Stimulated activated CD4-positive, alpha-beta T cell treated with anti-CD3 and anti-CD28 coated beads, Interleukin-15, amount 100 ng/mL, for 1 hour (primary cell): ENCODE results near the gene NEUROG3.
"Not testable (repeated sequence)": the region's sequence is repeated elsewhere in the genome, so short reads cannot be mapped to it uniquely, and the experiment has no call there.

ENCODE experiments used
- DNase-seq, 2 donors: peaks; one replicate each; pipeline ENCODE4 v3.0.0-alpha.2; 2020; ENCODE audit warnings: low read depth in 1 of 2, low spot score in 1 of 2

The NEUROG3 gene

DNA sequence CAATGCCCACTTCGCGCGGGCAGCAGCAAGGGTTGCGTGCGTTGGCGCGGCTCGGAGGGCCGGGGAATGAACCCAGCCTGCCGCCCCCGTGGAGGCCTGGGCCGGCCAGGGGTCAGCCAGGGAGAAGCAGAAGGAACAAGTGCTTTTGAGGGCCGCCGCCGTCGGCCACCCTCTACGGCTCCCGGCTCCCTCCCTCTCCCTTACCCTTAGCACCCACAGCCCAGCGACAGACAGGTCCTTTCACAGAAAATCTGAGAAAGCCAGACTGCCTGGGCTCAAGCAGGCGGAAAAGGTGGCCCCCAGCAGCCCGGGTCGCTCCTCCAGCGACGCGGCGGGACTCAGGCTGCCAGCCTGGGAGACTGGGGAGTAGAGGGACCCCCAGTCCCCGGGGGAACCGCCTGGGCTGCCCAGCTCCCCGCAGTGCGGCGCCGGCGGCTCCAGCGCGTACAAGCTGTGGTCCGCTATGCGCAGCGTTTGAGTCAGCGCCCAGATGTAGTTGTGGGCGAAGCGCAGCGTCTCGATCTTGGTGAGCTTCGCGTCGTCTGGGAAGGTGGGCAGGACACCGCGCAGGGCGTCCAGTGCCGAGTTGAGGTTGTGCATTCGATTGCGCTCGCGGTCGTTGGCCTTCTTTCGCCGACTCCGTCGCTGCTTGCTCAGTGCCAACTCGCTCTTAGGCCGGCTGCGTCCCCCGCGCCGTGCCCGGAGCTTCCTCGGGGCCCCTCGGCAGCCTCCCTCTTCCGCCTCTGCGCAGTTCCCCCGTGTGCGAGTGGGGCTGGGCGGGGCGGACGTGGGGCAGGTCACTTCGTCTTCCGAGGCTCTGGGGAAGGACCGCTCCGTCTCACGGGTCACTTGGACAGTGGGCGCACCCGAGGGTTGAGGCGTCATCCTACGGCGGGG lies 815 bp downstream of the NEUROG3 start:
- no peak for DNase-seq

DNA sequence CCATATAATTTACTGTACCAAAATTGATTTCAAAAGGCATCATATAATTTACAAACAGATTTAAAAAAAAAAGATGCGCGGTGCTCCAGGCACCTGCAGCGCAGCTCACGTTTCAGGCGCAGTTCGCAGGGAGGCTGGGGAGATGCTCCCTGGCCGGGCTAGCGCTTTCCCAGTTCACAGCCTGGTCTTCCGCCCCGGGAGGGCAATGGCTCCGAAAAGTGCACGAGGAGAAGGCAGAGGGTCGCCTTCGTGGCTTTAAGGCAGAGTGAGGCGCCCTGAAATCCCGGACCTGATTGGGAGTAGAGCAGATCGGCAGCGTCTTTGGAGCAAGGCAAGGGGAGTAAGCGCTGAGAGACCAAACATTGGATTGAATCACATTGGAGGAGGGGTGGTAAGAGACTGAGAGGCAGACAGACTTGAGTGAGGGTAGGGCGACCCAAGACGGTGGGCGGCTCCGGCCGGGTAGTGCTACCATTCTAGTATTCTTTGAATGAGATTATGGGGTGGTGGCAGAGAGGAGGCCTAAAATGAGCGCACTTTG lies 1.5 kb downstream of the NEUROG3 start:
- DNase-seq: no peak

DNA sequence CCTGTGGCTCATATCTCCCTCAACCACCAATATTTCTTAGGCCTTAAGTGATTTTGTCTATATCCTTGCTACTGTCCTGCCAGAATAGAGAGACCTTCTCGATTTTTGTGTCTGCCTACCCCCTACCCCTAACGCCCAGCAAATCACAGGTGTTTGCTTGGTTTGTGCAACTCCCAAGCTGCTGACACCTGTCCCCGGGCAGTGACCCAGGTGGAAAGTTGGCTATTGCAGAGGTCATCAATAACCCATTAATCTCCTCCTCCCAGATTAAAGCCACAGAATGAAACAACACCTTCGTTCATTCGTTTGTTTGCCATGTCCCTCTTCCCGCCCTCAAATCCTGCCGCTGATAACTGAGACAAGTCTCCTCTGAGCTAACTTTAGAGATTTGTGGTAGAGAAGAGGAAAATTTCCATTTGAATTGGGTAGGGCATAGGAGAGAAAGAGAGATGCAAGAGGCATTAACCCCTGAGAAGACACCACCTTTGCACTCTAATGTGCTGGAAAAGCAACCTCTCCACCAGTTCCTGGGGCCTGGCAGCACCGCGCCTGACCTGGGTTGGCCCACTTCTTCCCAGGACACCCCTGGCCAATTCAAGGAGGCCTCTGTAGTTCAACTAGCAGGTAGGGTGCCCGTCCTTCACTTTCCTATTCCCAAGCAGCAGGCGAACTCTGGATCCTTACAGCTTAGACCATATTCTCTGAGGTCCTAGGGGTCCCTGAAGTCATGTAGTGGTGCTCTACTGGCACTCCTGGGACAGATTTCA lies 3.0 kb downstream of the NEUROG3 start:
- DNase-seq: no peak

DNA sequence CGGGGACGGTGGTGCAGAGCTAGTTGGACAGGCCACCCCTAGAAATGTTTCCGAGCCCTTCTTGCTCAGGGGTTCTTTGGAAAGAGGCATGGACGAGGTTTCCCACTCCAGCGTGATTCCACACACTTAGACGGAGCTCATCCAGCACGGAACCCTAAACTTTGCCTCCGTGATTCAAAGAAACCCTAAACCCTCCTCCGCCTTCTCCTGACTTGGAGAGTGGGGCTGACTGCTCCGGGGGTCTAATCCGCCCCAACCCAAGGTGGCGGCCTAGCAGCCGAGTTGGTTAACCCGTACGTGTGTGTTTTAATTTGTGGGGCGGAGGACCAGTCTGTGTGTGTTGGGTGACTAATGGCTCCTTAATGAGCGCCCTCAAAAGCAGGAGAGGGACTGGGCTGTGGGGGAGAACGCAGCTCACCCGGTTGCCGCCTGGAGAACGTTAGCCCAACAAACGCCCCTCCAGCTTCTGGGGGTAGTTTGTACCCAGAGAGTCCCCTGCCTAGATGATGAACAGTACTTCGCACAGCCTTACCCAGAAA lies 3.8 kb downstream of the NEUROG3 start:
- no peak for DNase-seq

DNA sequence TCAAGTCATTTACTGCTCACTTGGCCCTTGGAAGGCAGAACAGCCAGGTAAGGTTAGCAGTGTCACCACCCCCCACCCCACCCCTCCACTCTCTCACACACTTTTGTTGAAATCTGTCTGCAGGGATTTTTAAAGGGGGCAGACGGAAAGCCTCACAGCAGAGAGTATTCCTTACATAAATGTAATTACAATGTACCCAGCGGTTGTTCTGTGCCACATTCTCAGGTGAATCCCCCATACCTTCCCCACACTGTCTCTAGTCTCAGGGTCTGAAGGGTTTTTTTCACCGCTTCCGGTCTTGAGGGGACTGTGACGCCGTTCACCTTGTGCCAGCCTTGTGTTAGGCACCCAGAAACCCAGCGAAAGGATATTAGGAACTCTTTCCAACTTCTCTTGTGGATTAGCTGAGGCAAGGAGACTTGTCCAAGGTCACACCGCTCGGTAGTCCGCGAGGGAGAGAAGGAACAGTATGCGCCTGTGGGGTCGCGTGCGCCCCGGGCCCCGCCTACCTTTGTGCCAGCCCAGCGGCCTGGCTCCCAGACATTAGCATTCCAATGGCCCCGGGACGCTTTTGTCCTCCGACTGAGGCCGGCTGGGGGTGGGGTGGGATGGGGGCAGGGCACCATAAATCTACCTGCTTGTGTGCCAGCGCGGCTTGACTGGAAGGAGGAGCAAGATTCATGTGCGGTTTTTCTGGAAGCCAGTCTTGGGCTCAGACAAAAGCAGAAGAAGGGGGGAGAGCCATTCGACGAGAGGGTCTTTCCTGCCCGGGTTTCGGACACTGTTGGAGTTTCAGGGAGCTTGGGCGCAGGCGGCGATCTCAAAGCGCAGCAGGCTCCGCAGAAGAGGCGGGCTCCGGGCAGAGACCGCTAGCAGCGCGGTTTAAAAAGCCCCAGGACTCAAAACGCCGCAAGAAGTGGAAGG lies 4.5 kb downstream of the NEUROG3 start:
- no peak for DNase-seq

DNA sequence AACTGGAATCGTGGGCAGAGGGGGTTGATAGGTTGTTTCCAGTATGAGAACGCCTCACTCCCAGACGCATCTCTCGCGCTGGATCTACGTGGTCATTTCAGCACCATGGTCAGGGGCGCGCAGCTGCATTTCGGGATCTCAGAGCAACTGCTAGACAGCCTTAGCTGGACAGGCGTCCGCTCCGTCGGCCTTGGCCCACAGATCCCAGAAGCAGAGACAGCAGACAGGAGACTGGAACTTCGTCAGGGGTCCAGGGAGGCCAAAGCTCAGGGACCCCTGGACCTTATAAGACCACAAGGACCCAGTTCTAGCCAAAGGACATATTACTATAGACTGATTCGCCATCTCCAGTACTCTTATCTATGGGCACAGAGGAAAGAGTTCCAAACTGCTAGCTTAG lies 5.3 kb downstream of the NEUROG3 start:
- DNase-seq: no peak

DNA sequence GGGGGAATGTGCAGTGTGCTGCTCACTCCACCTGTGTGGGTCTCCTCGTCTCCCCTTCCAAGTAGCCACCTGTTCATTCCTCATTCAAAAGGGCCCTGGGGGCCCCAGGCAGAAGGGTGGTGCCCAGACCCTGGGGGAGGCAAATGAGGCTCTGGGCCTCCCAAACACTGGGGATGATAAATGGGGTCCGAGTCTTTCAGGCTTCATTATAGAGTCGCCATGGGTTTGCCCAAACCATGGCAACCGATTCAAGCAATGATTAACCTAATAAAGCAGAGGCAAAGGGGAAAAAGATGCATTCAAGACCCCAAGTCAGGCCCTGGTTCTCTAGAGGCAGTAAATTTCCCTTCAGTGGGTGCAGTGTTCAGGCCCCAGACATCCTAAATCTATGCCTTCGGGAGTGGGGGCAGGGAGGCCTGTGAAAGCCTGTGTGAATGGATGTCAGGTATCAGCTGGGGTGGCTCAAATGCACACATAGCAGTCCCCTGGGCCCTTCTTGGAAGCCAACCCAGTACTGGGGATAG lies 10.4 kb downstream of the NEUROG3 start:
- DNase-seq: no peak

DNA sequence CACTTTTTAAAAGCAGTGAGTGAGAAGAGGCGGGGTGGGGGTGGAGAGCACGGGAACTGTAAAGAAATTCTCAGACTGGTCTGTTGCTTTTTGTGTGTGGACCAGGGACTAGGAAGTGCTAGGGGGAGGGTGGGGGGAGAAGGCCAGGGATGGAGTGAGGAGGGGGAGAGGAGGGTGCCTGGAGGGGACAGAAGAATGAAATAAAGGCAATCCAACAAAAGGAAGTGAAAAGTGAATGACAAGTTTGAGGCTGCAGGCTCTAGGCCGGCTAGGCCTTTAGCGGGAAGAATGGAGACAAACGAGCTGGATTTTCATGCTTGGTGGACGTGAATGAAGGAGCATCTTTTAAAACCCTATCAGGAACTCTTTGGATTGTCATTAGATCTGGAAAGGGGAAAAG lies 13.7 kb downstream of the NEUROG3 start:
- DNase-seq: no peak

DNA sequence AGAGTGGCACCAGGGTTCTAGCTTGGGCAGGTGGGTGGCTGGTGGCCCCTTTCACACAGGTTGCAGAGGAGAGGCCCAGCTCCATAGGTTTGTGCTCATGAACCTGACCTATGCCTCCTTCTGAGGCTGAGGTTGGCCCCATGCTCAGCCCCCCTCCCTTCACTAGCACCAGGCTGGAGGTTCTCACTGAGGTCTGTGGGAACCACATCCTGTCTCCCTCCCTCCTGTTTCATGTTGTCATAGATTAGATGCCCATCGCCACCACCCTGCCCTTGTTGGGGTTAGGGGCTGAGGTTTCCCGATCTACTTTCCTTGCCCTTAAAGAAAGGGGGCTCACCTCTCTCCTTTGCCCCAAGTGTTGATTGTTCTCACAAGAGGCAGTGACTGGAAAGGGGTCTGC lies 14.7 kb downstream of the NEUROG3 start:
- DNase-seq: no peak

DNA sequence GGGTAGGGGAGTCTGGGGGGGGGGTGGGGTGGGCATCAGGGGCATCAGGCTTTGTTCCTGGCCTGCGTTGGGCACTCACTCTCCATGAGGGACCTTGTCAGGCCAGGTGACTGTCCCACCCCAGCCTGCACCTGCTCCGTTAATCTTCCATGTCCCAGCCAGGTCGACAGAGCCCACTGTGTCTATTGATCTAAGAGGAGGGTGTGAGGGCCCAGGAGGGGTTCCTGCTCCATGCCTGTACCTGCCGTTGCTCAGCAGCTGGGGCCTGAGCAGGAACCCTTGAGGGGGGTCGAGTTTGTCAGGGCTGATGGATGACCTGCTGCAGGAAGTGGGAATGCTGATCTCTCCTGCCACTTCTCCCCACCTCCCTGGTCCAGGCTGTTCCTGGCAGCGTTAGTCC lies 18.6 kb downstream of the NEUROG3 start:
- DNase-seq: no peak

DNA sequence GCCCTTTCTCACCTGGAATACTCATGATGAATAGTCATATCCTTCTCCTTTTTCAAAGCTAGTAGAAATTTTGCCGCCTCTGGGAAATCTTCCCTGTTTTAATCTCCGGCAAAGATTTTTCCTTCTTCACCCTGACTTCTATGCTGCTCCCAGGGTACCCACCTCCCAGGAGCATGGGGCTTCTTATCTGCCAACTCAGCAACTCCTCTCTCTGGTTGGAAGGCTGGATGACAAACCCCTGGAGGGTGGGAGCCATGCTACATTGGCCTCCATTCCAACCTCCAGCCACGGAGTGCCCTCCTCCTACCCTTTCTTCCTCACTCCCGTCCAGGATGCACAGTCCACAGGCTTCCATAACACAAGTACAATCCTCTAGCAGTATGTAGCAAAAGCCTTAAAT lies 19.9 kb downstream of the NEUROG3 start:
- DNase-seq: no peak

DNA sequence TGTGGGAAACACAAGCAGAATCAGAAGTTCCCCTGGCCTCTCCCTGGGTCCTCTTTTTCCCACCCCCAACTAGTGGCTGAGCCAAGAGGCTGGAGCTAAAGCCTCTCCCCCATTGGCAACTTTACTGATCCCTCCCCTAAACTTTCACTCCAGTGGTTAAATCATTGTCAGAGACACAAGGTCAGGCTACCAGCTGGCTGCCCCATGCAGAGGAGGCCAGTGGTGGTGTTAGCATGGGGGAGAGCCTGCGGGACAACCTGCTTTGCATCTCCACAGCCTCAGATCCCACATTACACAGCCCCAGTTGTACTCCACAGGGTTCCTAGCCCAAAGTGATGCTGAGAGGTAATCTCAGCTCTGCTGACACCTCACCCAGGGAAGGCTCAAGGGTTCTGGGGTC lies 21.0 kb downstream of the NEUROG3 start:
- DNase-seq: no peak

DNA sequence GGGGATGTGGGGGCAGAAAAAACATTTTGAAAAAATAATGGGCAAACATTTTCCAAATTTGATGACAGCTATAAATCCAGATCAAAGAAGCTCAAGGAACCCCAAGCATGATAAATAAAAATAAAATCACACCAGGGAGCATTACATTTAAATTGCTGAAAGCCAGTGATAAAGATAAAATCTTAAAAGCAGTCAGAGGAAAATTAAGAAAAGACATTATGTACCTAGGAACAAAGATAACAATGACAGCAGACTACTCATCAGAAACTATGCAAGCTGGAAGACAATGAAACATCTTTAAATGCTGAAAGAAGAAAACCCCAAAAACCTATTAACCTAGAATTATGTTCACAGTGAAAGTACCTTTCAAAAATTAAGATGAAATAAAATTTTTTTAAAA lies 23.3 kb downstream of the NEUROG3 start:
- DNase-seq: no peak

DNA sequence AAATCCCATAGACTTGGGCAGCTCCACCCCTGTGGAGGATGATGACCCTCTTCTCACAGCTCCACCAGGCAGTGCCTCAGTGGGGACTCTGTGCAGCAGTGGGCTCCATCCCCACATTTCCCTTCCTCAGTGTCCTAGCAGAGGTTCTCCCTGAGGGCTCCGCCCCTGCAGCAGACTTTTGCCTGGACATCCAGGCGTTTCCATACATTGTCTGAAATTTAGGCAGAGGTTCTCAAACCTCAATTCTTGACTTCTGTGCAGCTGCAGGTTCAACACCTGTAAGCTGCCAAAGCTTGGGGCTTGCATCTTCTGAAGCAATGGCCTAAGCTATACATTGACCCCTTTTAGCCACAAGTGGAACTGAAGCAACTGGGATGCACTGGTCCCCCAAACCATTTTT lies 31.8 kb downstream of the NEUROG3 start:
- no peak for DNase-seq

DNA sequence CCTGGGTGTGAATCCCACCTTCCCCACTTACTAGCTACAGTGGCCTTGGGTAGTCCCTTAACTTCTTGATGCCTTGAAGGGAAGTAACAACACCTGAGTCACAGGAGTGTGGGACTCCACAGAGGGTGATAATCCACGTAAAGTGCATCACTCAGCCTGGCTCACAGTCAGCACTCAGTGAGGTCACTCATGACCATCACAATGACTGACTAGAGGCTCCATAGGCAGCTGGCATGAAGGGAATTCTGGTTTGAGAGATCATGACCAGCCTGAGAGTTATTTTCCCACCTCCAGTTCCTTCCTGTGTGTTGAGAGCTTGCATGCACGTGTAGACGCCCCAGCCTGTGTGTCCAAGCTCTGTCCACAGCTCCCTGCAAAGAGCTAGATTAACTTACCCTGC lies 34.8 kb downstream of the NEUROG3 start:
- no peak for DNase-seq

DNA sequence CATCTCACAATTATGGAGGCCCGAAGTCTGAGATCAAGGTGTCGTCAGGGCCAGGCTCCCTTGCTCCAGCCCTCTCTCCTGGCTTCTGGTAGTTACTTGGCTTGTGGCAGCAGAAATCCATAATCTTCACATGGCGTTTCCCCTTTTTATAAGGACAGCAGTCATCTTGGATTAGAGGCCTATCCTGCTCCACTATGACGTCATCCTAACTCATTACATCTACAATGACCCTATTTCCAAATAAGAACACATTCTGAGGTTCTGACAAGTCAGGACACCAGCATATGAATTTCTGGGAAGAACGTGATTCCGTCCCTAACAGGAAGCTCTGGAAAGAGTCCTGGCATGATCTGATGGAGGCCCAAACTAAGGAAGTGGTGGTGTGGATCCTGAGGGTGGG lies 35.8 kb downstream of the NEUROG3 start:
- DNase-seq: no peak

DNA sequence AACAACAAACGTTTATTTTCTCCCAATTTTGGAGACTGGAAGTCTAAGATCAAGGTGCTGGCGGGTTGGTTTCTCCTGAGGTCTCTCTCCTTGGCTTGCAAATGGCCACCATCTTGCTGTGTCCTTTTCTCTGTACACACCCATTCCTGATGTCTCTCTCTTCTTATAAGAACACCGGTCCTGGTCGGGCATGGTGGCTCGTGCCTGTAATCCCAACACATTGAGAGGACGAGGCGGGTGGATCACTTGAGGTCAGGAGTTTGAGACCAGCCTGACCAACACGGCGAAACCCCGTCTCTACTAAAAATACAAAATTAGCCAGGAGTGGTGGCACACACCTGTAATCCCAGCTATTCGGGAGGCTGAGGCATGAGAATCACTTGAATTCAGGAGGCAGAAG lies 36.7 kb downstream of the NEUROG3 start:
- DNase-seq: not testable (repeated sequence)

DNA sequence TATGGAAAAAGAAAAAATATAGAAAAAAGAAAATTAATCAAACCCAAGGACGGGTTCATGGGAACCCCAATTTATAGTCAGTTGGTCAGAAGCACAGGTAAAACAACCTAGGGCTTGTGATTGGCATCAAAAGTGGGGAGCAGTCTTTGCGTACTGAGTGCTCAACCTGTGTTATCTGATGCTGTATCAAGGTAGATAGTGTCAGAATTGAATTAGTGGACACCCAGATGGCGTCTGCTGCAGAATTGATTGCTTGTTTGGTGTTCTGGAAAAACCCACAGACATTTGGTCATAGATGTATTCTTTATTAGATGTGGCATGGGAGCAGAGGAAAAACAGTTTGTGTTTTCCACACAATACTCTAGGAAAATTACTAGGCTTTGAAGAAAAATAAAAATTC lies 39.6 kb downstream of the NEUROG3 start:
- DNase-seq: no peak

DNA sequence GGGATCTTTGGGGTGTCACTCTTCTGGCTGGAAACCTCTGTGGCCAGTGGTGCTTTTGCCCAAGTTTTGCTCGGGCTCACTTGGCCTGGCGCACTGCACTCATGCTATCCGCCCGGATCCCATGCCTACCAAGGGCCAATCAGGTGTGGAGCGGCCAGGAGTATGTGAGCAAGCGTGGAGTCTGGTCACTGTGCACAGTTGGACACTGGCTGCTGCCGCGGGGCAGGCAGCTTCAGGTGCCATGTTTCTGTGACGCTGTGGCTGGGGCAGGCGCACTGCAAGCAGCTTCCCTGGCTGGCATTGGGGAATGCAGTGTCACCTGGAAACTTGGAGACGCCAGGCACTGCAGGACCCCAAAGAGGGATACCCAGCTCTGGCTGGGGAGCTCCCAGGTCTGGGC lies 45.3 kb downstream of the NEUROG3 start:
- DNase-seq: no peak
